ENCODE results near the gene XRRA1. TPM values are rescaled to one million over a fixed set of nuclear protein-coding genes. Genes with fewer than 3 reads are reported as not detected.
"Not testable (repeated sequence)": the region's sequence is repeated elsewhere in the genome, so short reads cannot be mapped to it uniquely, and the experiment has no call there.

Gene XRRA1
- total and polyA plus RNA-seq, 2 of the 13 experiments (the other 11 are each of a cell fraction or from before 2014, with no cell fraction given): 7.6 to 10.5 TPM

DNA sequence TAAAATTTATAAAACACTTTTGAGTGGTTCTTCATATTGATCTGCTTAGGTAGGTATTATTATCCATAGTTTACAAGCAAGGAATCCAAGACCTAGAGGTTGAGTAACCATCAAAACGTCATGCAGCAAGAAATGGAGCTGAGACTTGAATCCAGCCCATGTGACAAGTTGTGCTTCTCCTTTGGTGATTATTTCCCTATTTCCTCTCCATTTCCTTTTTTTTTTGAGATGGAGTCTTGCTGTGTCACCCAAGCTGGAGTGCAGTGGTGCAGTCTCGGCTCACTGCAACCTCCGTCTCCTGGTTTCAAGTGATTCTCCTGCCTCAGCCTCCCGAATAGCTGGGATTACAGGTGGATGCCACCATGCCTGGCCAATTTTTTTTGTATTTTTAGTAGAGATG, 41.3 kb upstream of the XRRA1 start:
- CTCF ChIA-PET (ENCODE audit: low intra/inter-chr PET ratio, low total read pairs); intact Hi-C loops (cut with micrococcal nuclease; ENCODE audit: unreplicated experiment); H3K36me3 ChIP-seq (replicated peaks in 1 of 2; ENCODE audit: control insufficient read depth in 1 of 2, insufficient read depth in 2 of 2, low read length in 2 of 2); BruUV-seq (replicated peaks); FAIRE-seq; H3K9me3 ChIP-seq (ENCODE audit: low read length); H3K27me3 ChIP-seq (ENCODE audit: control insufficient read depth in 1 of 2, insufficient read depth in 2 of 2, low read length in 2 of 2); ATAC-seq; H4K20me1 ChIP-seq (ENCODE audit: insufficient read depth, low read length); H3K27ac ChIP-seq (ENCODE audit: extremely low read length, insufficient read depth, low read length); DNase-seq (ENCODE audit: low spot score); H3K9ac ChIP-seq (ENCODE audit: insufficient read depth, low read depth, low read length); in situ Hi-C loops (cut with HindIII; ENCODE audit: extremely low pct_ligation_motif_present, low pct_unique_long_range_greater_than_20kb); H2AFZ ChIP-seq (ENCODE audit: low read length): not testable (repeated sequence)
- H3K4me1 ChIP-seq (ENCODE audit: insufficient read depth, low read length): peaks cover 27% of the 10 kb centered on the region
- peak overlapping the region; percentile 73 for H3K4me2 ChIP-seq (ENCODE audit: low read depth, low read length)
- peaks cover 21% of the 10 kb centered on the region for H3K79me2 ChIP-seq (ENCODE audit: insufficient read depth, low read length)
- POLR2A ChIA-PET: interaction anchor here (1.8 kb wide), 1 partner anchor 39 kb away, joined by 7 read pairs; no protein-coding TSS in a partner anchor
- H3K4me3 ChIP-seq (replicated peaks in 1 of 3; ENCODE audit: insufficient read depth in 1 of 3, low read depth in 2 of 3, low read length in 3 of 3): peak overlapping the region in 2 of 3 experiments; percentile 78; a peak in 3 of 6 replicates
- WGBS (ENCODE audit: low lambda C conversion rate): 82% methylated on average over 4 of the region's 4 CpGs

DNA sequence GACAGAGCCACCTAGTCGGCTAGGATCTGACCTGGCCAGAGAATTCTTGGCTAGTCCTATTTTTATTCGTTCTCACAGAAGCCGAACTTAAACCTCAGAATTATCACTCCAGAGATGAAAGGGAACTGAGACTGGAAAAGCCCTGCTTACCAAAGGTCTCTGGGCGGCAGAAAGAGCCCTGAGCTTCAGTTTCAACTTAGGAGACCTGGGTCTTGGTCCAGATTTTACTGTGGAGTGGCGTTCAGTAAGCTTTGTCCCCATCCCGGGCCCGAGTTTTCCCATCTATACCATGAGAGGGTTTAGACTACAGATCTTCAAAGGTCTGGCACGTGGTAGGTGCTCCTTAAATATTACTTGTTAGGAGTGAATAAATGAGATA, 40.4 kb upstream of the XRRA1 start:
- Histone ChIP-seq H3K9ac (ENCODE audit: insufficient read depth, low read depth, low read length) (peak overlapping the region; percentile 83), H4K20me1 (ENCODE audit: insufficient read depth, low read length) (no peaks in the 10 kb centered on the region), H3K27me3 (ENCODE audit: control insufficient read depth in 1 of 2, insufficient read depth in 2 of 2, low read length in 2 of 2) (no peaks in the 10 kb centered on the region), H3K4me3 (replicated peaks in 1 of 3; ENCODE audit: insufficient read depth in 1 of 3, low read depth in 2 of 3, low read length in 3 of 3) (peak overlapping the region; percentile 76 to 78 (median 78)), H3K4me2 (ENCODE audit: low read depth, low read length) (peak overlapping the region; percentile 73), H3K36me3 (replicated peaks in 1 of 2; ENCODE audit: control insufficient read depth in 1 of 2, insufficient read depth in 2 of 2, low read length in 2 of 2) (peaks cover 0 to under 1% of the 10 kb centered on the region in 2 experiments; a peak in 1 of 5 replicates), H3K9me3 (ENCODE audit: low read length) (no peaks in the 10 kb centered on the region), H2AFZ (ENCODE audit: low read length) (peak overlapping the region; percentile 66), H3K27ac (ENCODE audit: extremely low read length, insufficient read depth, low read length) (peak overlapping the region; percentile 77), H3K4me1 (ENCODE audit: insufficient read depth, low read length) (peaks cover 33% of the 10 kb centered on the region), H3K79me2 (ENCODE audit: insufficient read depth, low read length) (peaks cover 21% of the 10 kb centered on the region)
- no TSS peak for BruUV-seq (replicated peaks)
- no peak for FAIRE-seq
- ChIA-PET POLR2A (interaction anchor here (0.8 to 1.8 kb wide), 10 partner anchors 9 to 818 kb away, joined by 3 to 8 read pairs (median 4); partner anchors contain the start of genes C2CD3, PPME1, SPCS2 and XRRA1), CTCF (ENCODE audit: low intra/inter-chr PET ratio, low total read pairs) (no interaction called here)
- ATAC-seq: peak; percentile 19
- DNase-seq (ENCODE audit: low spot score): no peak
- 1% methylated on average over 8 of the region's 8 CpGs for WGBS (ENCODE audit: low lambda C conversion rate)
- in situ Hi-C loops (cut with HindIII; ENCODE audit: extremely low pct_ligation_motif_present, low pct_unique_long_range_greater_than_20kb): no loop called here
- intact Hi-C loops (cut with micrococcal nuclease; ENCODE audit: unreplicated experiment): no loop called here
- TF ChIP-seq ZSCAN22 (CRISPR knock-in tag; IDR thresholded peaks at IDR 0.05): no peak
- TF ChIP-seq HOXA5 (CRISPR knock-in tag; IDR thresholded peaks at IDR 0.05): peak; percentile 1; the same call in 1 of the 2 replicates
- no peak for TF ChIP-seq ZNF556 (CRISPR knock-in tag; IDR thresholded peaks at IDR 0.05; ENCODE audit: borderline replicate concordance)
- TF ChIP-seq, protein P1, sequence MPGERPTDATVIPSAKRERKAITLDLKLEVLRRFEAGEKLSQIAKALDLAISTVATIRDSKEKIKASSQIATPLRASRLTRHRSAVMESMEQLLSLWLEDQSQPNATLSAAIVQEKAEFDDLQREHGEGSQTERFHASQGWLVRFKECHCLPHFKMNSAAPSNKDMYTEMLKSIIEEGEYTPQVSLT (CRISPR knock-in tag; IDR thresholded peaks at IDR 0.05; ENCODE audit: borderline replicate concordance, low read depth): no peak
- peak; percentile 12 for TF ChIP-seq ZNF501 (CRISPR knock-in tag; IDR thresholded peaks at IDR 0.05)
- TF ChIP-seq, protein P2, sequence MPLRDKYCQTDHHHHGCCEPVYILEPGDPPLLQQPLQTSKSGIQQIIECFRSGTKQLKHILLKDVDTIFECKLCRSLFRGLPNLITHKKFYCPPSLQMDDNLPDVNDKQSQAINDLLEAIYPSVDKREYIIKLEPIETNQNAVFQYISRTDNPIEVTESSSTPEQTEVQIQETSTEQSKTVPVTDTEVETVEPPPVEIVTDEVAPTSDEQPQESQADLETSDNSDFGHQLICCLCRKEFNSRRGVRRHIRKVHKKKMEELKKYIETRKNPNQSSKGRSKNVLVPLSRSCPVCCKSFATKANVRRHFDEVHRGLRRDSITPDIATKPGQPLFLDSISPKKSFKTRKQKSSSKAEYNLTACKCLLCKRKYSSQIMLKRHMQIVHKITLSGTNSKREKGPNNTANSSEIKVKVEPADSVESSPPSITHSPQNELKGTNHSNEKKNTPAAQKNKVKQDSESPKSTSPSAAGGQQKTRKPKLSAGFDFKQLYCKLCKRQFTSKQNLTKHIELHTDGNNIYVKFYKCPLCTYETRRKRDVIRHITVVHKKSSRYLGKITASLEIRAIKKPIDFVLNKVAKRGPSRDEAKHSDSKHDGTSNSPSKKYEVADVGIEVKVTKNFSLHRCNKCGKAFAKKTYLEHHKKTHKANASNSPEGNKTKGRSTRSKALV (CRISPR knock-in tag; IDR thresholded peaks at IDR 0.05): 0 out of 2 replicates have a peak, but pooled peaks have one; percentile 43
- TF ChIP-seq, protein P3, sequence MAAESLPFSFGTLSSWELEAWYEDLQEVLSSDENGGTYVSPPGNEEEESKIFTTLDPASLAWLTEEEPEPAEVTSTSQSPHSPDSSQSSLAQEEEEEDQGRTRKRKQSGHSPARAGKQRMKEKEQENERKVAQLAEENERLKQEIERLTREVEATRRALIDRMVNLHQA (CRISPR knock-in tag; IDR thresholded peaks at IDR 0.05): peak; percentile 46; the same call in 1 of the 2 replicates
- TF ChIP-seq YEATS4 (CRISPR knock-in tag; IDR thresholded peaks at IDR 0.05; ENCODE audit: borderline replicate concordance): 0 out of 2 replicates have a peak, but pooled peaks have one; percentile 9
- peak; percentile 5; the same call in 1 of the 2 replicates for TF ChIP-seq ZNF605 (CRISPR knock-in tag; IDR thresholded peaks at IDR 0.05)
- TF ChIP-seq, protein P4, sequence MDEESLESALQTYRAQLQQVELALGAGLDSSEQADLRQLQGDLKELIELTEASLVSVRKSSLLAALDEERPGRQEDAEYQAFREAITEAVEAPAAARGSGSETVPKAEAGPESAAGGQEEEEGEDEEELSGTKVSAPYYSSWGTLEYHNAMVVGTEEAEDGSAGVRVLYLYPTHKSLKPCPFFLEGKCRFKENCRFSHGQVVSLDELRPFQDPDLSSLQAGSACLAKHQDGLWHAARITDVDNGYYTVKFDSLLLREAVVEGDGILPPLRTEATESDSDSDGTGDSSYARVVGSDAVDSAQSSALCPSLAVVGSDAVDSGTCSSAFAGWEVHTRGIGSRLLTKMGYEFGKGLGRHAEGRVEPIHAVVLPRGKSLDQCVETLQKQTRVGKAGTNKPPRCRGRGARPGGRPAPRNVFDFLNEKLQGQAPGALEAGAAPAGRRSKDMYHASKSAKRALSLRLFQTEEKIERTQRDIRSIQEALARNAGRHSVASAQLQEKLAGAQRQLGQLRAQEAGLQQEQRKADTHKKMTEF (CRISPR knock-in tag; IDR thresholded peaks at IDR 0.05): 0 out of 2 replicates have a peak, but pooled peaks have one; percentile 1
- 0 out of 2 replicates have a peak, but pooled peaks have one; percentile 23 for TF ChIP-seq ZNF253 (CRISPR knock-in tag; IDR thresholded peaks at IDR 0.05; ENCODE audit: borderline replicate concordance)
- TF ChIP-seq RFX3 (CRISPR knock-in tag; IDR thresholded peaks at IDR 0.05): no peak
- TF ChIP-seq SOX5 (CRISPR knock-in tag; IDR thresholded peaks at IDR 0.05; ENCODE audit: borderline replicate concordance): no peak
- 0 out of 2 replicates have a peak, but pooled peaks have one; percentile 19 for TF ChIP-seq ZNF468 (CRISPR knock-in tag; IDR thresholded peaks at IDR 0.05)
